CD4-positive, CD25-positive, alpha-beta regulatory T cell (primary cell): ENCODE results near the gene CAD. TPM values are rescaled to one million over a fixed set of nuclear protein-coding genes. Genes with fewer than 3 reads are reported as not detected.

Experiments
- ATAC-seq, 2 donors: fragments of 150-1000 bp; cut with Tn5 transposase; one replicate each; pipeline ENCODE4 v1.10.0; 2021; ENCODE audit warnings: low read depth in 2 of 2, moderate number of reproducible peaks in 2 of 2, moderate library complexity in 1 of 2
- DNase-seq, 3 donors: peaks; one replicate each; pipeline versions ENCODE4 v3.0.0 to v3.0.0-alpha.2; 2012 to 2022; ENCODE audit warnings: mixed read lengths in 1 of 3
- H3K27ac ChIP-seq: one replicate; pipeline ENCODE4 v1.7.0; 2013; ENCODE audit warnings: mild to moderate bottlenecking, low read length; ENCODE audit not compliant: insufficient read depth, poor library complexity, severe bottlenecking
- H3K27me3 ChIP-seq: one replicate; pipeline ENCODE4 v1.7.0; 2013; ENCODE audit warnings: low read length; ENCODE audit not compliant: control insufficient read depth, insufficient read depth
- H3K36me3 ChIP-seq: one replicate; pipeline ENCODE4 v1.7.0; 2013; ENCODE audit warnings: mild to moderate bottlenecking, low read length, moderate library complexity; ENCODE audit not compliant: control insufficient read depth, insufficient read depth
- H3K4me1 ChIP-seq: 2 replicates; pipeline ENCODE4 v1.7.0; 2013; ENCODE audit warnings: mild to moderate bottlenecking, low read length; ENCODE audit not compliant: insufficient read depth, control insufficient read depth, poor library complexity, severe bottlenecking
- H3K4me3 ChIP-seq: one replicate; pipeline ENCODE4 v1.7.0; 2013; ENCODE audit warnings: low read depth, mild to moderate bottlenecking, low read length, moderate library complexity
- H3K9me3 ChIP-seq, 2 experiments: 1 replicate in 1 of 2; 2 replicates in 1 of 2; pipeline ENCODE4 v1.7.0; 2013; ENCODE audit warnings: low read length in 2 of 2, mild to moderate bottlenecking in 1 of 2, moderate library complexity in 1 of 2; ENCODE audit not compliant: control insufficient read depth in 2 of 2
- H3K27ac Mint-ChIP-seq, 3 donors: one replicate each; pipeline ENCODE4 v1.8.0; 2020 to 2022; ENCODE audit warnings: mild to moderate bottlenecking in 3 of 3, mixed read lengths in 3 of 3, moderate library complexity in 2 of 3
- H3K27me3 Mint-ChIP-seq: one replicate; pipeline ENCODE4 v1.8.0; 2022; ENCODE audit warnings: mild to moderate bottlenecking, mixed read lengths
- H3K36me3 Mint-ChIP-seq: one replicate; pipeline ENCODE4 v1.8.0; 2020; ENCODE audit warnings: mixed read lengths
- H3K4me1 Mint-ChIP-seq, 4 donors: one replicate each; pipeline ENCODE4 v1.8.0; 2020 to 2022; ENCODE audit warnings: mixed read lengths in 4 of 4, mild to moderate bottlenecking in 1 of 4
- H3K4me3 Mint-ChIP-seq, 4 donors: one replicate each; pipeline ENCODE4 v1.8.0; 2020 to 2022; ENCODE audit warnings: mild to moderate bottlenecking in 4 of 4, mixed read lengths in 4 of 4, moderate library complexity in 3 of 4
- H3K9me3 Mint-ChIP-seq, 7 donors: one replicate each; pipeline ENCODE4 v1.8.0; 2020 to 2022; ENCODE audit warnings: mixed read lengths in 7 of 7, mild to moderate bottlenecking in 3 of 7, moderate library complexity in 2 of 7
- polyA plus RNA-seq, 4 donors: library from polyadenylated mRNA; unstranded; fragments of 300-500 nt; fragmentation: Illumina TruSeq; gene quantifications; one replicate each; pipeline ENCODE4 v1.2.3, GENCODE V29; 2021
- total RNA-seq: library from RNA; stranded (reverse); gene quantifications from one replicate; pipeline ENCODE4 v1.2.3, GENCODE V29; 2022

CAD gene
- total and polyA plus RNA-seq, 5 donors from 2014 or later: 12.2 to 27.4 (median 14.1) TPM

- H3K4me3 ChIP-seq: no peak overlapping the region
- Mint-ChIP-seq H3K27ac (peak overlapping the region in 2 of 3 donors; percentile 28 to 73), H3K36me3 (peaks cover 40% of the 10 kb centered on the region), H3K27me3 (no peaks in the 10 kb centered on the region), H3K9me3 (peaks cover 0 to 1% (median 0%) of the 10 kb centered on the region in 7 donors), H3K4me3 (peak overlapping the region in 1 of 4 donors; percentile 41), H3K4me1 (peaks cover 0 to 15% (median 6%) of the 10 kb centered on the region in 4 donors)
- H3K27me3 ChIP-seq: no peaks in the 10 kb centered on the region
- ATAC-seq (no peak), DNase-seq (no peak)
- peaks cover 62% of the 10 kb centered on the region for H3K36me3 ChIP-seq
- no peaks in the 10 kb centered on the region for H3K9me3 ChIP-seq
- no peaks in the 10 kb centered on the region for H3K4me1 ChIP-seq
- H3K27ac ChIP-seq: no peak overlapping the region
Observed at GRCh38 chr2:27202854-27203253, 14.3 kb upstream of the CAD start.

GRCh38 chr2:27203741-27204140 lies 13.4 kb upstream of the CAD start:
- H3K27me3 Mint-ChIP-seq: no peaks in the 10 kb centered on the region
- H3K27ac Mint-ChIP-seq: peak overlapping the region in 1 of 3 donors; percentile 28
- Histone ChIP-seq H3K9me3 (no peaks in the 10 kb centered on the region), H3K27me3 (no peaks in the 10 kb centered on the region), H3K4me1 (no peaks in the 10 kb centered on the region), H3K27ac (no peak overlapping the region), H3K4me3 (no peak overlapping the region), H3K36me3 (peaks cover 71% of the 10 kb centered on the region)
- peaks cover 40% of the 10 kb centered on the region for H3K36me3 Mint-ChIP-seq
- H3K9me3 Mint-ChIP-seq: peaks cover 0 to 1% (median 0%) of the 10 kb centered on the region in 7 donors
- ATAC-seq: no peak
- no peak for DNase-seq
- H3K4me3 Mint-ChIP-seq: peak overlapping the region in 1 of 4 donors; percentile 41
- H3K4me1 Mint-ChIP-seq: peaks cover 0 to 15% (median 7%) of the 10 kb centered on the region in 4 donors

- no peaks in the 10 kb centered on the region for H3K27me3 ChIP-seq
- Mint-ChIP-seq H3K4me1 (peaks cover 0 to 22% (median 10%) of the 10 kb centered on the region in 4 donors), H3K9me3 (peaks cover 0 to 1% (median 0%) of the 10 kb centered on the region in 7 donors), H3K4me3 (no peak overlapping the region), H3K27ac (peak overlapping the region in 1 of 3 donors; percentile 55), H3K36me3 (peaks cover 42% of the 10 kb centered on the region), H3K27me3 (no peaks in the 10 kb centered on the region)
- no peaks in the 10 kb centered on the region for H3K4me1 ChIP-seq
- H3K27ac ChIP-seq: no peak overlapping the region
- DNase-seq (peak in 1 of 3 donors; percentile 24), ATAC-seq (no peak)
- no peaks in the 10 kb centered on the region for H3K9me3 ChIP-seq
- peaks cover 73% of the 10 kb centered on the region for H3K36me3 ChIP-seq
- no peak overlapping the region for H3K4me3 ChIP-seq
Observed at GRCh38 chr2:27204566-27204965, 12.6 kb upstream of the CAD start.

- DNase-seq (no peak), ATAC-seq (no peak)
- Mint-ChIP-seq H3K4me1 (peaks cover 0 to 28% (median 16%) of the 10 kb centered on the region in 4 donors), H3K36me3 (peaks cover 38% of the 10 kb centered on the region), H3K9me3 (peaks cover 0 to 1% (median 0%) of the 10 kb centered on the region in 7 donors), H3K27ac (no peak overlapping the region), H3K4me3 (no peak overlapping the region), H3K27me3 (no peaks in the 10 kb centered on the region)
- no peaks in the 10 kb centered on the region for H3K4me1 ChIP-seq
- no peaks in the 10 kb centered on the region for H3K27me3 ChIP-seq
- no peak overlapping the region for H3K4me3 ChIP-seq
- H3K27ac ChIP-seq: no peak overlapping the region
- peaks cover 71% of the 10 kb centered on the region for H3K36me3 ChIP-seq
- no peaks in the 10 kb centered on the region for H3K9me3 ChIP-seq
Observed at GRCh38 chr2:27205206-27205605, 12.0 kb upstream of the CAD start.

GRCh38 chr2:27206346-27206745 lies 10.8 kb upstream of the CAD start:
- Mint-ChIP-seq H3K4me1 (peaks cover 0 to 33% (median 16%) of the 10 kb centered on the region in 4 donors), H3K27me3 (no peaks in the 10 kb centered on the region), H3K9me3 (peaks cover 0 to 1% (median 0%) of the 10 kb centered on the region in 7 donors), H3K36me3 (peaks cover 38% of the 10 kb centered on the region), H3K27ac (no peak overlapping the region), H3K4me3 (peak overlapping the region in 1 of 4 donors; percentile 53)
- Histone ChIP-seq H3K4me1 (peaks cover 5% of the 10 kb centered on the region), H3K27ac (no peak overlapping the region), H3K36me3 (peaks cover 67% of the 10 kb centered on the region), H3K27me3 (no peaks in the 10 kb centered on the region), H3K4me3 (no peak overlapping the region), H3K9me3 (no peaks in the 10 kb centered on the region)
- DNase-seq: no peak
- ATAC-seq: no peak

- ATAC-seq: no peak
- Mint-ChIP-seq H3K4me1 (peaks cover 0 to 41% (median 26%) of the 10 kb centered on the region in 4 donors), H3K36me3 (peaks cover 26% of the 10 kb centered on the region), H3K9me3 (no peaks in the 10 kb centered on the region), H3K27ac (no peak overlapping the region), H3K27me3 (no peaks in the 10 kb centered on the region), H3K4me3 (peak overlapping the region in 2 of 4 donors; percentile 55 to 82)
- H3K4me3 ChIP-seq: no peak overlapping the region
- H3K27me3 ChIP-seq: no peaks in the 10 kb centered on the region
- no peaks in the 10 kb centered on the region for H3K9me3 ChIP-seq
- no peak for DNase-seq
- H3K36me3 ChIP-seq: peaks cover 48% of the 10 kb centered on the region
- H3K27ac ChIP-seq: no peak overlapping the region
- H3K4me1 ChIP-seq: peaks cover 16% of the 10 kb centered on the region
Observed at GRCh38 chr2:27208486-27209050, 8.6 kb upstream of the CAD start.

GRCh38 chr2:27209621-27210401 lies 7.4 kb upstream of the CAD start:
- Histone ChIP-seq H3K9me3 (no peaks in the 10 kb centered on the region), H3K36me3 (peaks cover 42% of the 10 kb centered on the region), H3K4me1 (peaks cover 17% of the 10 kb centered on the region), H3K4me3 (no peak overlapping the region), H3K27ac (no peak overlapping the region), H3K27me3 (no peaks in the 10 kb centered on the region)
- Mint-ChIP-seq H3K27me3 (no peaks in the 10 kb centered on the region), H3K9me3 (no peaks in the 10 kb centered on the region), H3K4me1 (peaks cover 0 to 42% (median 27%) of the 10 kb centered on the region in 4 donors), H3K4me3 (peak overlapping the region; percentile 71 to 88 (median 80)), H3K27ac (peak overlapping the region; percentile 23 to 83 (median 68)), H3K36me3 (peaks cover 25% of the 10 kb centered on the region)
- ATAC-seq: no peak
- DNase-seq: no peak
